Liver (tissue), 9 donors: ENCODE data around the gene APOBEC3B. TPM values are rescaled to one million over a fixed set of nuclear protein-coding genes. Genes with fewer than 3 reads are reported as not detected.

Experiments
- DNase-seq: peaks from one replicate; pipeline ENCODE4 v3.0.0-alpha.2; 2017; ENCODE audit warnings: low spot score
- H3K27ac ChIP-seq, 2 donors: one replicate each; pipeline ENCODE4 v1.7.0; 2013; ENCODE audit warnings: inconsistent platforms in 2 of 2, low read length in 2 of 2, control low read depth in 1 of 2, low read depth in 1 of 2, mild to moderate bottlenecking in 1 of 2
- H3K27me3 ChIP-seq, 4 donors: one replicate each; pipeline versions ENCODE4 v1.6.1 to v1.7.0; 2013; ENCODE audit warnings: low read length in 3 of 4, inconsistent platforms in 1 of 4, mild to moderate bottlenecking in 1 of 4, moderate library complexity in 1 of 4; ENCODE audit not compliant: control insufficient read depth in 4 of 4, insufficient read depth in 4 of 4
- H3K36me3 ChIP-seq, 4 donors: one replicate each; pipeline versions ENCODE4 v1.6.1 to v1.7.0; 2013; ENCODE audit warnings: low read length in 3 of 4, mild to moderate bottlenecking in 3 of 4, low read depth in 1 of 4, moderate library complexity in 1 of 4; ENCODE audit not compliant: control insufficient read depth in 4 of 4, insufficient read depth in 3 of 4
- H3K4me1 ChIP-seq, 4 donors: one replicate each; pipeline versions ENCODE4 v1.6.1 to v1.7.0; 2013; ENCODE audit warnings: low read length in 3 of 4, mild to moderate bottlenecking in 3 of 4, moderate library complexity in 1 of 4; ENCODE audit not compliant: control insufficient read depth in 4 of 4, insufficient read depth in 4 of 4
- H3K4me3 ChIP-seq, 3 donors: one replicate each; pipeline versions ENCODE4 v1.6.1 to v1.7.0; 2013; ENCODE audit warnings: low read length in 3 of 3, control low read depth in 1 of 3, low read depth in 1 of 3, mild to moderate bottlenecking in 1 of 3
- H3K9ac ChIP-seq, 2 donors: one replicate each; pipeline ENCODE4 v1.7.0; 2013; ENCODE audit warnings: low read length in 2 of 2, mild to moderate bottlenecking in 2 of 2, moderate library complexity in 2 of 2, control low read depth in 1 of 2, low read depth in 1 of 2
- H3K9me3 ChIP-seq, 4 donors: one replicate each; pipeline versions ENCODE4 v1.6.1 to v1.7.0; 2013; ENCODE audit warnings: low read length in 3 of 4; ENCODE audit not compliant: control insufficient read depth in 4 of 4
- ATF3 ChIP-seq: IDR thresholded peaks from 2 replicates; pipeline ENCODE4 v1.6.1; 2016; ENCODE audit warnings: antibody characterized with exemption
- CTCF ChIP-seq: fragments of 150-350 bp; IDR thresholded peaks from 2 replicates; pipeline ENCODE4 v1.5.1; 2017; ENCODE audit warnings: improper control_type of control experiment, low read depth, low read length; ENCODE audit not compliant: missing input control
- EGR1 ChIP-seq, 2 donors: IDR thresholded peaks; 2 replicates each; pipeline ENCODE4 v1.6.1; 2016 to 2018; ENCODE audit warnings: antibody characterized with exemption in 2 of 2, low read depth in 2 of 2
- FOXA1 ChIP-seq: IDR thresholded peaks from 2 replicates; pipeline ENCODE4 v1.6.1; 2016; ENCODE audit warnings: antibody characterized with exemption
- FOXA2 ChIP-seq: IDR thresholded peaks from 2 replicates; pipeline ENCODE4 v1.6.1; 2016; ENCODE audit warnings: antibody characterized with exemption
- GABPA ChIP-seq, 2 donors: IDR thresholded peaks in 1 of 2; conservative IDR thresholded peaks in 1 of 2; 2 replicates each; pipeline ENCODE4 v1.6.1; 2016; ENCODE audit warnings: antibody characterized with exemption in 2 of 2, mild to moderate bottlenecking in 1 of 2, moderate library complexity in 1 of 2
- HNF4A ChIP-seq, 2 donors: conservative IDR thresholded peaks; 2 replicates each; pipeline ENCODE4 v1.6.1; 2016; ENCODE audit warnings: antibody characterized with exemption in 2 of 2, mild to moderate bottlenecking in 2 of 2
- HNF4G ChIP-seq: IDR thresholded peaks from 2 replicates; pipeline ENCODE4 v1.6.1; 2016; ENCODE audit warnings: antibody characterized with exemption
- JUND ChIP-seq, 2 donors: IDR thresholded peaks; 2 replicates each; pipeline ENCODE4 v1.6.1; 2016; ENCODE audit warnings: antibody characterized with exemption in 2 of 2
- MAX ChIP-seq: IDR thresholded peaks from 2 replicates; pipeline ENCODE4 v1.6.1; 2016; ENCODE audit warnings: antibody characterized with exemption
- NR2F2 ChIP-seq: IDR thresholded peaks from 2 replicates; pipeline ENCODE4 v1.6.1; 2016; ENCODE audit warnings: antibody characterized with exemption
- RAD21 ChIP-seq, 2 donors: IDR thresholded peaks; 2 replicates each; pipeline ENCODE4 v1.6.1; 2016; ENCODE audit warnings: antibody characterized with exemption in 2 of 2, mild to moderate bottlenecking in 2 of 2
- REST ChIP-seq: IDR thresholded peaks from 2 replicates; pipeline ENCODE4 v1.6.1; 2016; ENCODE audit warnings: antibody characterized with exemption, mild to moderate bottlenecking
- RXRA ChIP-seq, 2 donors: IDR thresholded peaks; 2 replicates each; pipeline ENCODE4 v1.6.1; 2017 to 2018; ENCODE audit warnings: antibody characterized with exemption in 2 of 2, mild to moderate bottlenecking in 1 of 2
- SP1 ChIP-seq: IDR thresholded peaks from 2 replicates; pipeline ENCODE4 v1.6.1; 2018; ENCODE audit warnings: antibody characterized with exemption, mild to moderate bottlenecking
- TAF1 ChIP-seq: conservative IDR thresholded peaks from 2 replicates; pipeline ENCODE4 v1.6.1; 2016; ENCODE audit warnings: antibody characterized with exemption, mild to moderate bottlenecking
- YY1 ChIP-seq: IDR thresholded peaks from 2 replicates; pipeline ENCODE4 v1.6.1; 2016; ENCODE audit warnings: antibody characterized with exemption, mild to moderate bottlenecking
- ZBTB33 ChIP-seq: IDR thresholded peaks from 2 replicates; pipeline ENCODE4 v1.6.1; 2016; ENCODE audit warnings: antibody characterized with exemption
- WGBS: extraction: QIAGEN DNeasy Blood & Tissue Kit; methylation state at CpG from one replicate; pipeline ENCODE4 v1.1.7; 2013; 5-methylcytosine and 5-hydroxymethylcytosine counted together
- polyA plus RNA-seq, 2 donors: library from polyadenylated mRNA; stranded (reverse) in 1 of 2; unstranded in 1 of 2; fragments of 200-250 nt in 1 of 2; fragments of >200 nt in 1 of 2; fragmentation: Nextera tagmentation in 1 of 2; extraction: Ambion mirVana in 1 of 2; gene quantifications; one replicate each; pipeline versions ENCODE4 v1.2.1 to v1.2.3, GENCODE V29; 2013 to 2015
- total RNA-seq, 2 donors: library from RNA; depleted of rRNA; stranded (reverse); fragments of >200 nt; gene quantifications; one replicate each; pipeline ENCODE4 v1.2.3, GENCODE V29; 2014
- donor health status: healthy.
- donor health status: healthy.
- donor health status: healthy.
- donor health status: healthy.
- donor health status: healthy.

APOBEC3B gene
- total and polyA plus RNA-seq, 4 donors = 0.08 to 6.0 (median 0.88) TPM

- no peak for DNase-seq
- Histone ChIP-seq H3K4me3 (no peak overlapping the region), H3K36me3 (no peaks in the 10 kb centered on the region), H3K9ac (no peak overlapping the region), H3K4me1 (no peaks in the 10 kb centered on the region), H3K9me3 (no peaks in the 10 kb centered on the region), H3K27ac (no peak overlapping the region), H3K27me3 (no peaks in the 10 kb centered on the region)
- TF ChIP-seq RXRA (IDR thresholded peaks at IDR 0.05) = no peak
- no peak for TF ChIP-seq YY1
- TF ChIP-seq HNF4A (conservative IDR thresholded peaks at IDR 0.05) = no peak
- TF ChIP-seq FOXA1 = no peak
- no peak for TF ChIP-seq RAD21 (IDR thresholded peaks at IDR 0.05)
- TF ChIP-seq JUND (IDR thresholded peaks at IDR 0.05) = no peak
- TF ChIP-seq GABPA (IDR thresholded peaks at IDR 0.05 in 1 of 2, conservative IDR thresholded peaks at IDR 0.05 in 1 of 2) = no peak
- TF ChIP-seq NR2F2 = no peak
- TF ChIP-seq CTCF = no peak
- no peak for TF ChIP-seq HNF4G
- no peak for TF ChIP-seq REST
- no peak for TF ChIP-seq ZBTB33
- TF ChIP-seq FOXA2 = no peak
- TF ChIP-seq TAF1 = no peak
- TF ChIP-seq EGR1 (IDR thresholded peaks at IDR 0.05; ENCODE audit: low read depth in 2 of 2) = no peak
- no peak for TF ChIP-seq ATF3
- no peak for TF ChIP-seq MAX
- TF ChIP-seq SP1 = no peak
- 70% methylated on average over 15 of the region's 15 CpGs for WGBS
These were observed 14.4 kb upstream of the APOBEC3B start for GRCh38 chr22:38967451-38968450.
